ENCODE measurements around the gene RAC2.

RAC2 gene

GRCh38 chr22:37182949-37183245, 61.2 kb downstream of the RAC2 start:
- intact Hi-C loops (cut with DNase I; ENCODE audit: low total_unique reads) = no loop called here
- Histone ChIP-seq H3K4me1 (peaks cover 0 to 20% (median 9%) of the 10 kb centered on the region in 4 donors), H3K9me3 (no peaks in the 10 kb centered on the region), H3K27me3 (peaks cover 0 to 14% of the 10 kb centered on the region in 2 donors), H3K27ac (no peak overlapping the region), H3K4me3 (no peak overlapping the region), H3K36me3 (no peaks in the 10 kb centered on the region)
- TF ChIP-seq CTCF (IDR thresholded peaks at IDR 0.05) = no peak
- no peak for DNase-seq

GRCh38 chr22:37182101-37182948, 61.7 kb downstream of the RAC2 start:
- no peak for DNase-seq
- intact Hi-C loops (cut with DNase I; ENCODE audit: low total_unique reads) = no loop called here
- Histone ChIP-seq H3K36me3 (no peaks in the 10 kb centered on the region), H3K4me1 (peaks cover 0 to 14% (median 6%) of the 10 kb centered on the region in 4 donors), H3K4me3 (no peak overlapping the region), H3K9me3 (no peaks in the 10 kb centered on the region), H3K27me3 (peaks cover 0 to 17% of the 10 kb centered on the region in 2 donors), H3K27ac (no peak overlapping the region)
- TF ChIP-seq CTCF (IDR thresholded peaks at IDR 0.05) = no peak

GRCh38 chr22:37181681-37182080, 62.4 kb downstream of the RAC2 start:
- no peak for TF ChIP-seq CTCF (IDR thresholded peaks at IDR 0.05)
- H3K4me3 ChIP-seq = no peak overlapping the region
- no peak overlapping the region for H3K27ac ChIP-seq
- H3K27me3 ChIP-seq = peaks cover 0 to 17% of the 10 kb centered on the region in 2 donors
- intact Hi-C loops (cut with DNase I; ENCODE audit: low total_unique reads) = no loop called here
- no peaks in the 10 kb centered on the region for H3K36me3 ChIP-seq
- peaks cover 0 to 16% (median 9%) of the 10 kb centered on the region in 4 donors for H3K4me1 ChIP-seq
- DNase-seq = no peak
- H3K9me3 ChIP-seq = no peaks in the 10 kb centered on the region

GRCh38 chr22:37180531-37181231, 63.4 kb downstream of the RAC2 start:
- TF ChIP-seq CTCF (IDR thresholded peaks at IDR 0.05) = no peak
- H3K4me3 ChIP-seq = no peak overlapping the region
- H3K9me3 ChIP-seq = no peaks in the 10 kb centered on the region
- peaks cover 0 to 15% of the 10 kb centered on the region in 2 donors for H3K27me3 ChIP-seq
- peaks cover 0 to 26% (median 17%) of the 10 kb centered on the region in 4 donors for H3K4me1 ChIP-seq
- intact Hi-C loops (cut with DNase I; ENCODE audit: low total_unique reads) = no loop called here
- no peak overlapping the region for H3K27ac ChIP-seq
- no peak for DNase-seq
- H3K36me3 ChIP-seq = no peaks in the 10 kb centered on the region

GRCh38 chr22:37179622-37180420, 64.2 kb downstream of the RAC2 start:
- Histone ChIP-seq H3K27ac (no peak overlapping the region), H3K4me1 (peaks cover 0 to 30% (median 18%) of the 10 kb centered on the region in 4 donors)
- TF ChIP-seq CTCF (IDR thresholded peaks at IDR 0.05) = no peak

More at GRCh38 chr22:37179622-37180420, 64.2 kb downstream of the RAC2 start:
- H3K36me3 ChIP-seq = no peaks in the 10 kb centered on the region
- peaks cover 0 to 18% of the 10 kb centered on the region in 2 donors for H3K27me3 ChIP-seq
- no peaks in the 10 kb centered on the region for H3K9me3 ChIP-seq
- intact Hi-C loops (cut with DNase I; ENCODE audit: low total_unique reads) = no loop called here
- DNase-seq = no peak
- H3K4me3 ChIP-seq = no peak overlapping the region

All from tibial artery (tissue), 4 donors.